Erythroblast (primary cell): Measurements from ENCODE around the gene RAB11FIP5.

ENCODE experiments used
- GATA1 ChIP-seq: IDR thresholded peaks from 2 replicates; pipeline ENCODE4 v1.6.1; 2011; ENCODE audit warnings: low read depth, mild to moderate bottlenecking, control low read depth, low read length, moderate library complexity
- POLR2A ChIP-seq: IDR thresholded peaks from 2 replicates; pipeline ENCODE4 v1.6.1; 2011; ENCODE audit warnings: mild to moderate bottlenecking, low read length

- TF ChIP-seq POLR2A, result no peak
- no peak for TF ChIP-seq GATA1
These were observed 16.8 kb downstream of the RAB11FIP5 start for GRCh38 chr2:73095910-73096309.
